GM19238 (cell line): ENCODE results near the gene PATL2.
A peak's percentile ranks its signal among the peaks of the same experiment; 100 is the strongest.
"Not testable (repeated sequence)": the region's sequence is repeated elsewhere in the genome, so short reads cannot be mapped to it uniquely, and the experiment has no call there.

ENCODE experiments used
- DNase-seq: peaks from one replicate; pipeline ENCODE4 v3.0.0; 2011; ENCODE audit warnings: low spot score; ENCODE audit not compliant: insufficient read length

The PATL2 gene

GRCh38 chr15:44711096-44711742 is at the start of gene PATL2, which contains the start of gene B2M:
Gene PATL2, minus strand, starts transcription at chr15:44711323. Its CDS starts 34,833 bp downstream, at chr15:44676490.
Gene B2M, plus strand, starts transcription at chr15:44711517. Its CDS starts 30 bp downstream, at chr15:44711547.
- DNase-seq: peak; percentile 54

GRCh38 chr15:44753345-44753744 is 42.2 kb upstream of the PATL2 start:
- DNase-seq: no peak

GRCh38 chr15:44743454-44743853 is 32.3 kb upstream of the PATL2 start:
- not testable (repeated sequence) for DNase-seq

GRCh38 chr15:44739222-44739847 is 28.2 kb upstream of the PATL2 start:
- not testable (repeated sequence) for DNase-seq

- no peak for DNase-seq
These were observed 27.3 kb upstream of the PATL2 start for GRCh38 chr15:44738340-44738984.

- DNase-seq: no peak
These were observed 25.1 kb upstream of the PATL2 start, which contains the start of gene TRIM69 for GRCh38 chr15:44736181-44736765. Gene TRIM69, plus strand, starts transcription at chr15:44736528. Its CDS starts 177 bp downstream, at chr15:44736705.

GRCh38 chr15:44735482-44736180 is 24.5 kb upstream of the PATL2 start:
- DNase-seq: no peak

GRCh38 chr15:44734839-44735481 is 23.8 kb upstream of the PATL2 start:
- DNase-seq: no peak

- DNase-seq: no peak
These were observed 18.4 kb upstream of the PATL2 start for GRCh38 chr15:44729408-44730127.

GRCh38 chr15:44728576-44729407 is 17.7 kb upstream of the PATL2 start:
- DNase-seq: peak; percentile 41

GRCh38 chr15:44728232-44728575 is 17.1 kb upstream of the PATL2 start:
- not testable (repeated sequence) for DNase-seq

GRCh38 chr15:44727485-44728231 is 16.5 kb upstream of the PATL2 start:
- DNase-seq: no peak

- no peak for DNase-seq
These were observed 15.7 kb upstream of the PATL2 start for GRCh38 chr15:44726568-44727484.

- DNase-seq: no peak
These were observed 15.0 kb upstream of the PATL2 start for GRCh38 chr15:44726136-44726535.

GRCh38 chr15:44722011-44722410 is 10.9 kb upstream of the PATL2 start:
- no peak for DNase-seq

GRCh38 chr15:44720460-44721176 is 9.5 kb upstream of the PATL2 start:
- no peak for DNase-seq

- not testable (repeated sequence) for DNase-seq
These were observed 8.9 kb upstream of the PATL2 start for GRCh38 chr15:44720000-44720435.
